ENCODE data around the gene TMEM204.

Gene TMEM204

DNA sequence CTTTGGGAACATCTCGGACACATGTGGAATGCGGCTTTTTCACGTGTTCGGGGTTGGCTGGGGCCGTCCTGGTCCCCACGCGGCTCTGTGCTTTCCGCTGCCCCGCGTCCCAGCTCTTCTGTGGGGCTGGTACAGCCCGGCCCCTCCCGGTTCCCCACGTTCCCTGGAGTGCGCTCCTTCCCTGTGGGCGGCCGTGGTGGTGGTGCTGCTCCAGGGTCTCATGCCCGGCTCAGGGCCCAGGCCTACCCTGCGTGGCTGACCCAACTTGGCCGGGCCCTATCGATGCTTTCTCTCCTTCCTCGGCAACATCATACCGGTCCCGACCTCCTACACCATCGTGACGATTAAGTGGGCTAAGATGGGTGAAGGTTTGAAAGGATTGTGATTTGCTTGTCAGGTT is 37.0 kb upstream of the TMEM204 start:
- no peak overlapping the region for H3K4me3 ChIP-seq (replicated peaks; ENCODE audit: low read depth, low read length)
- TF ChIP-seq, protein P1, sequence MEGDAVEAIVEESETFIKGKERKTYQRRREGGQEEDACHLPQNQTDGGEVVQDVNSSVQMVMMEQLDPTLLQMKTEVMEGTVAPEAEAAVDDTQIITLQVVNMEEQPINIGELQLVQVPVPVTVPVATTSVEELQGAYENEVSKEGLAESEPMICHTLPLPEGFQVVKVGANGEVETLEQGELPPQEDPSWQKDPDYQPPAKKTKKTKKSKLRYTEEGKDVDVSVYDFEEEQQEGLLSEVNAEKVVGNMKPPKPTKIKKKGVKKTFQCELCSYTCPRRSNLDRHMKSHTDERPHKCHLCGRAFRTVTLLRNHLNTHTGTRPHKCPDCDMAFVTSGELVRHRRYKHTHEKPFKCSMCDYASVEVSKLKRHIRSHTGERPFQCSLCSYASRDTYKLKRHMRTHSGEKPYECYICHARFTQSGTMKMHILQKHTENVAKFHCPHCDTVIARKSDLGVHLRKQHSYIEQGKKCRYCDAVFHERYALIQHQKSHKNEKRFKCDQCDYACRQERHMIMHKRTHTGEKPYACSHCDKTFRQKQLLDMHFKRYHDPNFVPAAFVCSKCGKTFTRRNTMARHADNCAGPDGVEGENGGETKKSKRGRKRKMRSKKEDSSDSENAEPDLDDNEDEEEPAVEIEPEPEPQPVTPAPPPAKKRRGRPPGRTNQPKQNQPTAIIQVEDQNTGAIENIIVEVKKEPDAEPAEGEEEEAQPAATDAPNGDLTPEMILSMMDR (IDR thresholded peaks at IDR 0.05; ENCODE audit: insufficient read depth, low read length, poor library complexity, severe bottlenecking), result no peak
- H3K36me3 ChIP-seq (ENCODE audit: control insufficient read depth, insufficient read depth, low read length), result peaks cover 20% of the 10 kb centered on the region
- no peak for DNase-seq (ENCODE audit: extremely low read depth, insufficient read length)
- no peaks in the 10 kb centered on the region for H3K27me3 ChIP-seq (replicated peaks; ENCODE audit: control insufficient read depth, insufficient read depth, low read length)

DNA sequence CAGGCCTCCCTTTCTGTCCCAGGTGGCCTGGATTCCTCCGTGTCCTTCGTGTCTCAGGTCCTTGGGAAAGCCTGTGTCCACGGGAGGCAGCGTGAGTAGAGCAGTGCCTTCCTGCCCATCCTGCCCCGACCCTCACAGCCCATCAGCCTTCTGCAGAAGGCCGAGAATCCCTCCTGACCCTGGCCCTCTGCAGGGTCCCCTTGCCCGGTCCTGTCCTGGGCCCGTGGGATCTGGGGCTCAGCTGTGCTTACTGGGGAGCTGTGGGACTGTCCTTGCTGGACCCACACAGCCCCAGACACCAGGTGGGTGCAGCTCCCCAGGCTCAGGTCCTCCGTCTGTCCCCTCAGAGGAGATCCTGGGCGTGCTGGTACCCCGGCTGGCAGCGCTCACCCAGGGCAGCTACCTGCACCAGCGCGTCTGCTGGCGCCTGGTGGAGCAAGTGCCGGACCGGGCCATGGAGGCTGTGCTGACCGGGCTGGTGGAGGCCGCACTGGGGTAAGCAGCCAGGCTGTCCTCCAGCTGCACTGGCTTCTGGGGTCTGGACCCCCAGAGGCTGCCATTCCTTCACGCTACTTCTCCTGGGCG is 36.4 kb upstream of the TMEM204 start:
- Histone ChIP-seq H3K27me3 (replicated peaks; ENCODE audit: control insufficient read depth, insufficient read depth, low read length) (no peaks in the 10 kb centered on the region), H3K36me3 (ENCODE audit: control insufficient read depth, insufficient read depth, low read length) (peaks cover 26% of the 10 kb centered on the region), H3K4me3 (replicated peaks; ENCODE audit: low read depth, low read length) (no peak overlapping the region)
- DNase-seq (ENCODE audit: extremely low read depth, insufficient read length), result no peak
- TF ChIP-seq, protein P1 (IDR thresholded peaks at IDR 0.05; ENCODE audit: insufficient read depth, low read length, poor library complexity, severe bottlenecking), result no peak

DNA sequence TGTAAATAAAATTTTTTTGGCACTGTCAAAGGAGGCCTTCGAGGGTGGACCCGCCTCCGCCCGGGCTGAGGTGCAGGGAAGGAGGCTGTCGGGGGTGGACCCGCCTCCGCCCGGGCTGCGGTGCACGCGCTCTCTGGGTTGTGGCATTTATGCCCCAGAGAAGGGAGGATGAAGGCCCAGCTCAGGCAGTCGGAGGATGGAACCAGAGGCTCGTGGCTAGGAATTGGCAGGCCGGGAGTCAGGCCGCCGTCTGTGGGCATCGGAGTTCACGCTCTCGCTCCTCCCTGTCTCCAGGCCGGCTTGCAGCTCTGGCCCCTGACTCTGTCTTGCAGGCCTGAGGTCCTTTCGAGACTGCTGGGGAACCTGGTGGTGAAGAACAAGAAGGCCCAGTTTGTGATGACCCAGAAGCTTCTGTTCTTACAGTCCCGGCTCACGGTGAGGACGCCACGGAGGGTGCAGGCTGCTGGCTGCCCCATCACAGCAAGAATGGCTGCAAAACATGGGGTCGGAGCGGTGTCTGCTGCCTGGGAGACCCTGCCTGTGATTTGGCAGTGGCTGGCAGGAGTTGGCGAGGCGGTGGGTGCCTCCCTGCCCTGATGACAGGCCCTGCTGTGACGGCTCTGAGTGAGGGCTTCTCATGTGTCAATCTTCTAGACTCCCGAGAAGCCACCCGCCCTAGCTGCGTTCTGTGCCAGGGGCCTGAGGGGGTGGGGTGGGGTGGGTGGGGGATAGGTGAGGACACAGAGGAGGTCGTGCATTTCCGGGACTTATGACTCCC is 34.4 kb upstream of the TMEM204 start:
- Histone ChIP-seq H3K27me3 (replicated peaks; ENCODE audit: control insufficient read depth, insufficient read depth, low read length) (no peaks in the 10 kb centered on the region), H3K36me3 (ENCODE audit: control insufficient read depth, insufficient read depth, low read length) (peaks cover 37% of the 10 kb centered on the region), H3K4me3 (replicated peaks; ENCODE audit: low read depth, low read length) (no peak overlapping the region)
- no peak for DNase-seq (ENCODE audit: extremely low read depth, insufficient read length)
- TF ChIP-seq, protein P1 (IDR thresholded peaks at IDR 0.05; ENCODE audit: insufficient read depth, low read length, poor library complexity, severe bottlenecking), result no peak

DNA sequence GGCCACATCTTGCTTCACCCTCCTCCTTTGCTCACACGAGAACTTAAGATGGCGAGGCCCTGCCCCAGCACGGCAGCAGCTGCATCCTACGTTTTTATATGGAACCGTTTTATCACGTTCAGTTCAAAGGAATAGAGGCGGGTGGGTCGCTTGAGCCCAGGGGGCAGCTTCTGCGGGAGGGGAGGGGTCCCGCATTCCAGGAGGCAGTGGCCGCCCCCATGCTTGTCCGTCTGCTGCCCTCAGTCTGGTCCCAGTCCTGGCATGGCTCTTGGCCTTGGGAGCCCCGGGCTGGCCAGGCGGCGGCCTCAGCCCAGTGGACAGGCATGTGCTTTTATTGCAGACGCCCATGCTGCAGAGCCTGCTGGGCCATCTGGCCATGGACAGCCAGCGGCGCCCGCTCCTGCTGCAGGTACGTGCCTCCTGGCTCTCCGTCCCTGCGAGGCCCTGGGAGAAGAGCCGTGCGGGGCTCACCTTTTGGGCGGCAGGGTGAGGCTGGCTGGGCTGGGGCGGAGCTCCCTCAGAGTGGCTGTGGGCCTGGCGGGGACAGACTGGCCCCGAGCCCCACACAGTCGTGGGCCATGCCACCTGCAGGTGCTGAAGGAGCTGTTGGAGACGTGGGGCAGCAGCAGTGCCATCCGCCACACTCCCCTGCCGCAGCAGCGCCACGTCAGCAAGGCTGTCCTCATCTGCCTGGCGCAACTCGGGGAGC is 33.6 kb upstream of the TMEM204 start:
- Histone ChIP-seq H3K4me3 (replicated peaks; ENCODE audit: low read depth, low read length) (no peak overlapping the region), H3K36me3 (ENCODE audit: control insufficient read depth, insufficient read depth, low read length) (peaks cover 32% of the 10 kb centered on the region), H3K27me3 (replicated peaks; ENCODE audit: control insufficient read depth, insufficient read depth, low read length) (no peaks in the 10 kb centered on the region)
- TF ChIP-seq, protein P1 (IDR thresholded peaks at IDR 0.05; ENCODE audit: insufficient read depth, low read length, poor library complexity, severe bottlenecking), result no peak
- no peak for DNase-seq (ENCODE audit: extremely low read depth, insufficient read length)

DNA sequence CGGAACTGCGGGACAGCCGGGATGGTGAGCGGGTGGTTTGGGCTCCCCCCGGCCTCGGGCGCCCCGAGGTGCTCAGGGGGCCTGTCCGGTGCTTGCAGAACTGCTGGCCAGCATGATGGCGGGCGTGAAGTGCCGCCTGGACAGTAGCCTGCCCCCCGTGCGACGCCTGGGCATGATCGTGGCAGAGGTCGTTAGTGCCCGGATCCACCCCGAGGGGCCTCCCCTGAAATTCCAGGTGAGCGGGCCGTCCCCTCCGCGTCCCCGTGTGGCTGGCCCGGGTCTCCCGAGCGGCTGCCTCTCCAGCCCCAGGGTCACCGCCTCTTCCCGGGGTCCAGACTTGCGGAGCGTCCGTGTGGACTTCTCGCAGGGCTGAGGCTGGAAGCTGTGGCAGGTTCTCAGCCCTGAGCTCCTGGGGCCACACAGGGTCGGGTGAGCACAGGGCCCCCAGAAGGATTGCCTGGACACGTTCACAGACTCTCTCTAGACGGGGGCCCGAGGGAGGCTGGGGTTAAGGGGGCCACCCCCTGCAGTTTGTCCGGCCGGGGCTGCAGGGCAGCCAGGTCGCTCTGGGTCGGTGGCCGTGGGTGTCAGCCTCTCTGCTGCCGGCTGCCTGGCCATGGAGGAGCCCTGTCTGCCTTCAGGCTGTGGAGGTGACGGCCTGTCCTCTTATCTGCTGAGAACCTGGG is 32.9 kb upstream of the TMEM204 start:
- Histone ChIP-seq H3K36me3 (ENCODE audit: control insufficient read depth, insufficient read depth, low read length) (peaks cover 33% of the 10 kb centered on the region), H3K4me3 (replicated peaks; ENCODE audit: low read depth, low read length) (no peak overlapping the region), H3K27me3 (replicated peaks; ENCODE audit: control insufficient read depth, insufficient read depth, low read length) (no peaks in the 10 kb centered on the region)
- TF ChIP-seq, protein P1 (IDR thresholded peaks at IDR 0.05; ENCODE audit: insufficient read depth, low read length, poor library complexity, severe bottlenecking), result no peak
- no peak for DNase-seq (ENCODE audit: extremely low read depth, insufficient read length)
